HUES6 (cell line): ENCODE data around the gene PMEPA1.

ENCODE experiments used
- H3K27ac ChIP-seq: 2 replicates; pipeline ENCODE4 v1.7.0; 2013; ENCODE audit warnings: low read depth, mild to moderate bottlenecking, low read length, inconsistent platforms
- H3K27me3 ChIP-seq: 2 replicates; pipeline ENCODE4 v1.6.1; 2013; ENCODE audit warnings: low read length; ENCODE audit not compliant: control insufficient read depth, insufficient read depth
- H3K36me3 ChIP-seq: 2 replicates; pipeline ENCODE4 v1.6.1; 2013; ENCODE audit warnings: low read length; ENCODE audit not compliant: control insufficient read depth, insufficient read depth
- H3K4me1 ChIP-seq: 2 replicates; pipeline ENCODE4 v1.6.1; 2013; ENCODE audit warnings: low read length; ENCODE audit not compliant: control insufficient read depth, insufficient read depth
- H3K4me3 ChIP-seq: 2 replicates; pipeline ENCODE4 v1.5.1; 2013; ENCODE audit warnings: low read depth, low read length
- H3K9ac ChIP-seq: one replicate; pipeline ENCODE4 v1.6.1; 2013; ENCODE audit warnings: mild to moderate bottlenecking, low read length
- H3K9me3 ChIP-seq: 2 replicates; pipeline ENCODE4 v1.6.1; 2013; ENCODE audit warnings: low read depth, low read length; ENCODE audit not compliant: control insufficient read depth, insufficient read depth

The PMEPA1 gene

GRCh38 chr20:57711826-57712225 lies 2.0 kb upstream of the PMEPA1 start:
- peaks cover 9% of the 10 kb centered on the region; the same call in 1 of the 2 replicates for H3K27me3 ChIP-seq
- H3K4me3 ChIP-seq = no peak overlapping the region; the same call in 1 of the 2 replicates
- H3K36me3 ChIP-seq = peaks cover 4% of the 10 kb centered on the region; the same call in 1 of the 2 replicates
- H3K9ac ChIP-seq = peak overlapping the region; percentile 97
- H3K27ac ChIP-seq = peak overlapping the region; percentile 99; the same call in 1 of the 2 replicates
- peaks cover 40% of the 10 kb centered on the region for H3K4me1 ChIP-seq
- H3K9me3 ChIP-seq = no peaks in the 10 kb centered on the region

GRCh38 chr20:57711311-57711712 lies 1.5 kb upstream of the PMEPA1 start:
- Histone ChIP-seq H3K27me3 (peaks cover 9% of the 10 kb centered on the region; the same call in 1 of the 2 replicates), H3K9me3 (no peaks in the 10 kb centered on the region), H3K9ac (peak overlapping the region; percentile 97)

GRCh38 chr20:57710841-57711240 lies 1.0 kb upstream of the PMEPA1 start:
- Histone ChIP-seq H3K4me3 (peak overlapping the region; percentile 85), H3K27ac (peak overlapping the region; percentile 99; the same call in 1 of the 2 replicates), H3K9me3 (no peaks in the 10 kb centered on the region), H3K36me3 (peaks cover 6% of the 10 kb centered on the region; the same call in 1 of the 2 replicates), H3K9ac (peak overlapping the region; percentile 97), H3K27me3 (peaks cover 9% of the 10 kb centered on the region; the same call in 1 of the 2 replicates), H3K4me1 (peaks cover 50% of the 10 kb centered on the region)

More at GRCh38 chr20:57711311-57711712, 1.5 kb upstream of the PMEPA1 start:
- peak overlapping the region; percentile 99; the same call in 1 of the 2 replicates for H3K27ac ChIP-seq
- peaks cover 6% of the 10 kb centered on the region; the same call in 1 of the 2 replicates for H3K36me3 ChIP-seq
- H3K4me3 ChIP-seq = peak overlapping the region; percentile 85
- peaks cover 45% of the 10 kb centered on the region for H3K4me1 ChIP-seq

- Histone ChIP-seq H3K4me1 (peaks cover 55% of the 10 kb centered on the region), H3K27ac (no peak overlapping the region; the same call in 1 of the 2 replicates), H3K36me3 (peaks cover 14% of the 10 kb centered on the region; the same call in 1 of the 2 replicates), H3K9me3 (no peaks in the 10 kb centered on the region), H3K9ac (peak overlapping the region; percentile 89), H3K27me3 (peaks cover 9% of the 10 kb centered on the region; the same call in 1 of the 2 replicates), H3K4me3 (peak overlapping the region; percentile 84)
Observed at GRCh38 chr20:57708694-57709673, 831 bp downstream of the PMEPA1 start.

GRCh38 chr20:57707849-57708693 lies 1.7 kb downstream of the PMEPA1 start:
- Histone ChIP-seq H3K4me1 (peaks cover 51% of the 10 kb centered on the region), H3K27me3 (peaks cover 9% of the 10 kb centered on the region; the same call in 1 of the 2 replicates), H3K27ac (no peak overlapping the region), H3K36me3 (peaks cover 17% of the 10 kb centered on the region; the same call in 1 of the 2 replicates), H3K4me3 (peak overlapping the region; percentile 84), H3K9ac (peak overlapping the region; percentile 89), H3K9me3 (no peaks in the 10 kb centered on the region)

GRCh38 chr20:57707320-57707719 lies 2.5 kb downstream of the PMEPA1 start:
- Histone ChIP-seq H3K9me3 (no peaks in the 10 kb centered on the region), H3K4me3 (peak overlapping the region; percentile 84), H3K9ac (peak overlapping the region; percentile 89), H3K27ac (no peak overlapping the region), H3K4me1 (peaks cover 46% of the 10 kb centered on the region), H3K36me3 (peaks cover 20% of the 10 kb centered on the region; the same call in 1 of the 2 replicates), H3K27me3 (peaks cover 9% of the 10 kb centered on the region; the same call in 1 of the 2 replicates)

- no peak overlapping the region for H3K9ac ChIP-seq
- peaks cover 30% of the 10 kb centered on the region for H3K4me1 ChIP-seq
- H3K36me3 ChIP-seq = peaks cover 30% of the 10 kb centered on the region; the same call in 1 of the 2 replicates
- no peak overlapping the region for H3K4me3 ChIP-seq
- no peak overlapping the region for H3K27ac ChIP-seq
- peaks cover 9% of the 10 kb centered on the region; the same call in 1 of the 2 replicates for H3K27me3 ChIP-seq
- no peaks in the 10 kb centered on the region for H3K9me3 ChIP-seq
Observed at GRCh38 chr20:57705127-57705899, 4.5 kb downstream of the PMEPA1 start.

- H3K27me3 ChIP-seq = peaks cover 9% of the 10 kb centered on the region; the same call in 1 of the 2 replicates
- peaks cover 30% of the 10 kb centered on the region; the same call in 1 of the 2 replicates for H3K36me3 ChIP-seq
- H3K4me1 ChIP-seq = peaks cover 30% of the 10 kb centered on the region
- H3K9me3 ChIP-seq = no peaks in the 10 kb centered on the region
- no peak overlapping the region for H3K27ac ChIP-seq
- H3K4me3 ChIP-seq = no peak overlapping the region
- no peak overlapping the region for H3K9ac ChIP-seq
Observed at GRCh38 chr20:57704245-57704644, 5.6 kb downstream of the PMEPA1 start.

- H3K4me3 ChIP-seq = no peak overlapping the region
- H3K4me1 ChIP-seq = peaks cover 36% of the 10 kb centered on the region
Observed at GRCh38 chr20:57703013-57703412, 6.8 kb downstream of the PMEPA1 start.

GRCh38 chr20:57702521-57702920 lies 7.3 kb downstream of the PMEPA1 start:
- H3K36me3 ChIP-seq = peaks cover 30% of the 10 kb centered on the region; the same call in 1 of the 2 replicates
- no peaks in the 10 kb centered on the region for H3K27me3 ChIP-seq
- no peaks in the 10 kb centered on the region for H3K9me3 ChIP-seq
- H3K4me1 ChIP-seq = peaks cover 31% of the 10 kb centered on the region
- H3K27ac ChIP-seq = no peak overlapping the region
- H3K4me3 ChIP-seq = no peak overlapping the region
- H3K9ac ChIP-seq = no peak overlapping the region

More at GRCh38 chr20:57703013-57703412, 6.8 kb downstream of the PMEPA1 start:
- Histone ChIP-seq H3K9ac (no peak overlapping the region), H3K27ac (no peak overlapping the region), H3K27me3 (no peaks in the 10 kb centered on the region), H3K36me3 (peaks cover 30% of the 10 kb centered on the region; the same call in 1 of the 2 replicates), H3K9me3 (no peaks in the 10 kb centered on the region)
